ENCODE results near the gene C12orf56.

C12orf56 gene

DNA sequence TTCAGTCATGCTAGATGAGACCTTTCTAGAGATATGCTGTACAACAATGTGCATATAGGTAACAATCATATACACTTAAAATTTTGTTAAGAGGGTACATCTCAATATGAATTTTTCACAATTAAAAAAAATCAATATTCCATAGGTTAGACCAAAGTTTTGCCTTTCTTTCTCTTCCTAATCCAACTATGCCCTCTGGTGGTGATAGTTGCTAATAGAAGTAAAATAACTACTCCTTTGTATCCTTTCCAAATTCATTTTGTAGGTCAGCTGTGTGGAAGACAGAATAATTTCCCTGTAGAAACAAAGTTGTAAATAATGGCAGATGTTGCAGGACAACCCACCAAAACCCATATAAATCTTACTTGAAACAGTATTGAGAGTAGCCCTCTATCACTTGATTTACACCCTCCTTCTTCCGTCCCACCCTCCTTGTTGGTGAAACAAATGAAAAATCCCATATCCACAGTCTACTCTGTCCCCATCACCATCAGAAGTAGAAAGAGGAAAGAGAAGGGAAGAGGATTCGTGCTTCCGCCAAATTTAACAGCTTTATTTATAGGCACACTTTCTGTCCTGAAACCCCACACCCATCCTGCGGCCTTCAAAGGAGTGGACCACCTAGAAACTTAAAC, 134.3 kb downstream of the C12orf56 start:
- Histone ChIP-seq H3K27ac (no peak overlapping the region), H3K4me3 (ENCODE audit: low read depth in 1 of 2, low read length in 1 of 2) (no peak overlapping the region), H3K27me3 (no peaks in the 10 kb centered on the region), H3K9me3 (no peaks in the 10 kb centered on the region), H3K36me3 (no peaks in the 10 kb centered on the region), H3K4me1 (ENCODE audit: control insufficient read depth in 1 of 2, insufficient read depth in 1 of 2, low read depth in 1 of 2, low read length in 1 of 2) (peaks cover 8 to 14% of the 10 kb centered on the region in 2 experiments)
- TF ChIP-seq, protein P1, sequence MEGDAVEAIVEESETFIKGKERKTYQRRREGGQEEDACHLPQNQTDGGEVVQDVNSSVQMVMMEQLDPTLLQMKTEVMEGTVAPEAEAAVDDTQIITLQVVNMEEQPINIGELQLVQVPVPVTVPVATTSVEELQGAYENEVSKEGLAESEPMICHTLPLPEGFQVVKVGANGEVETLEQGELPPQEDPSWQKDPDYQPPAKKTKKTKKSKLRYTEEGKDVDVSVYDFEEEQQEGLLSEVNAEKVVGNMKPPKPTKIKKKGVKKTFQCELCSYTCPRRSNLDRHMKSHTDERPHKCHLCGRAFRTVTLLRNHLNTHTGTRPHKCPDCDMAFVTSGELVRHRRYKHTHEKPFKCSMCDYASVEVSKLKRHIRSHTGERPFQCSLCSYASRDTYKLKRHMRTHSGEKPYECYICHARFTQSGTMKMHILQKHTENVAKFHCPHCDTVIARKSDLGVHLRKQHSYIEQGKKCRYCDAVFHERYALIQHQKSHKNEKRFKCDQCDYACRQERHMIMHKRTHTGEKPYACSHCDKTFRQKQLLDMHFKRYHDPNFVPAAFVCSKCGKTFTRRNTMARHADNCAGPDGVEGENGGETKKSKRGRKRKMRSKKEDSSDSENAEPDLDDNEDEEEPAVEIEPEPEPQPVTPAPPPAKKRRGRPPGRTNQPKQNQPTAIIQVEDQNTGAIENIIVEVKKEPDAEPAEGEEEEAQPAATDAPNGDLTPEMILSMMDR (IDR thresholded peaks at IDR 0.05): no peak

DNA sequence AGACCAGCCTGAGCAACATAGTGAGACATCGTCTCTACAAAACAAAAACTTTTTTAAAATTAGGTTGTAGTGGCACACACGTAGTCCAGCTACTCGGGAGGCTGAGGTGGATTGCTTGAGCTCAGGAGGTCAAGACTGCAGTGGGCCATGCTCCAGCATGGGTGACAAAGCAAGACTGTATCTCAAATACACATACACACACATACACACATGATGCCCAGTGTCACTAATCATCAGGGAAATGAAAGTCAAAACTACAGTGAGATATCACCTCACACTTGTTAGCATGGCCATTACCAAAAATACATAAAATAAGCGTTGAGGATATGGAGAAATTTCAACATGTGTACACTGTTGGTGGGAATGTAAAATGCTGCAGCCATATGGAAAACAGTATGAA, 135.3 kb downstream of the C12orf56 start:
- H3K4me3 ChIP-seq (ENCODE audit: low read depth in 1 of 2, low read length in 1 of 2): no peak overlapping the region
- H3K27me3 ChIP-seq: no peaks in the 10 kb centered on the region
- H3K36me3 ChIP-seq: no peaks in the 10 kb centered on the region
- H3K27ac ChIP-seq: no peak overlapping the region
- H3K4me1 ChIP-seq (ENCODE audit: control insufficient read depth in 1 of 2, insufficient read depth in 1 of 2, low read depth in 1 of 2, low read length in 1 of 2): peaks cover 8 to 14% of the 10 kb centered on the region in 2 experiments
- TF ChIP-seq, protein P1 (IDR thresholded peaks at IDR 0.05): no peak
- no peaks in the 10 kb centered on the region for H3K9me3 ChIP-seq

DNA sequence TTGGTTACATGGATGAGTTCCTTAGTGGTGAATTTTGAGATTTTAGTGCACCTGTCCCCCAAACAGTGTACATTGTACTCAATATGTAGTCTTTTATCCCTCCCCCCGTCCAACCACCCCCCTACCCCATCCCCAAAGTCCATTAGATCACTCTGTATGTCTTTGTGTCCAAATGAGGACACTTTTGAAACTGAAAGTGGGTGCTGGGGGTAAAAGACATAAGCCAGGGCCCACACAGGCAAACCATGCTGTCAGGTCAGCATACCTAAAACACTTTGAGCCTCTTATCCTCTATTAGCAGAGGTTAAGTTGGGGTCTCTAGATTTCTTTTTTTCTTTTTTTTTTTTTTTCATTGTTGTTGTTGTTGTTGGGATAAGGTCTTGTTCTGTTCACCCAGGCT, 137.2 kb downstream of the C12orf56 start:
- Histone ChIP-seq H3K4me1 (ENCODE audit: control insufficient read depth in 1 of 2, insufficient read depth in 1 of 2, low read depth in 1 of 2, low read length in 1 of 2) (peaks cover 8 to 14% of the 10 kb centered on the region in 2 experiments), H3K27me3 (no peaks in the 10 kb centered on the region), H3K36me3 (no peaks in the 10 kb centered on the region), H3K27ac (no peak overlapping the region), H3K4me3 (ENCODE audit: low read depth in 1 of 2, low read length in 1 of 2) (no peak overlapping the region), H3K9me3 (no peaks in the 10 kb centered on the region)
- TF ChIP-seq, protein P1 (IDR thresholded peaks at IDR 0.05): no peak

DNA sequence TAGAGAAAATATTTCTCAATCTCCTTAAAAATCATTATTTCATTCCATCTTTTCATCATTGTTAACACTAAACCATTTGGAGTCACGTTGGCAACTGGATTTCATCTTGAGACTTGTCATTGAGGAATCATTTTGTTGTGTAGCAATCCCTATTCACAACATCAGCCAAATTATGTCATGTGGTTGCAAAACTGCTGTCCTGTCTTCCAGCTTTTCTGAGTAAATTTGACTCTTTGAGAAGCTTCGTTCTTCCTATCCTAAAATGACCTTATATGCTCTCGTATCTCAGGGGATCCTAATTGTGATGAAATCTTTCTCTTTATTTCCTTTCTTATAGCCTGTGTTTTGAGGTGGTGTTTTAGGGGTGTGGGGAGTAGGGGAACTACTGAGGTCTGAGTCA, 137.9 kb downstream of the C12orf56 start:
- TF ChIP-seq, protein P1 (IDR thresholded peaks at IDR 0.05): no peak
- H3K4me1 ChIP-seq (ENCODE audit: control insufficient read depth in 1 of 2, insufficient read depth in 1 of 2, low read depth in 1 of 2, low read length in 1 of 2): peaks cover 8 to 14% of the 10 kb centered on the region in 2 experiments

DNA sequence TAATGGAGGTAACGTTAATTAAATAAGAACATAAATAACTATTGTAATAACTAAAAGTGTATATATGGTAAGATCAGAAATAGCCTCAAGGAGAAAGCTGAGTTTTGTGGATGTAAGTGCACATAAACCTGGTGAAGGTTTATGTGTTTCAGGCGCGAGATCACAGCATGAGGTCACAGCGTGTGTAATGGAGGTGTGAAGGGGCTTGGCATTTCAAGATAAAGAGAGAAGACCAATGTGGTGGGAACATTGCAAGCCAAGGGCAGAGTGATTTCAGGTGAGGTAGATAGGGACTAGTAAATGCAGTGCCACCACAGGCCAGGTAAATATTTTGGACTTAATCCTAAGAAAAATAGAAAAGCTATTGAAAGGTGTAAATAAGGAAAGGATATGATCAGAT, 146.7 kb downstream of the C12orf56 start:
- Histone ChIP-seq H3K36me3 (no peaks in the 10 kb centered on the region), H3K27ac (no peak overlapping the region), H3K9me3 (no peaks in the 10 kb centered on the region), H3K4me1 (ENCODE audit: control insufficient read depth in 1 of 2, insufficient read depth in 1 of 2, low read depth in 1 of 2, low read length in 1 of 2) (no peaks in the 10 kb centered on the region), H3K27me3 (no peaks in the 10 kb centered on the region), H3K4me3 (ENCODE audit: low read depth in 1 of 2, low read length in 1 of 2) (no peak overlapping the region)
- TF ChIP-seq, protein P1 (IDR thresholded peaks at IDR 0.05): no peak

More for the DNA sequence above, 137.9 kb downstream of the C12orf56 start:
- Histone ChIP-seq H3K9me3 (no peaks in the 10 kb centered on the region), H3K27me3 (no peaks in the 10 kb centered on the region), H3K27ac (no peak overlapping the region), H3K4me3 (ENCODE audit: low read depth in 1 of 2, low read length in 1 of 2) (no peak overlapping the region), H3K36me3 (no peaks in the 10 kb centered on the region)

All from neutrophil (primary cell).